Measurements from ENCODE around the gene SENP8. TPM values are rescaled to one million over a fixed set of nuclear protein-coding genes. Genes with fewer than 3 reads are reported as not detected.
"Not testable (repeated sequence)": the region's sequence is repeated elsewhere in the genome, so short reads cannot be mapped to it uniquely, and the experiment has no call there.

SENP8 gene
- total RNA-seq, 1 donor from 2014 or later = 1.8 TPM

- peak; percentile 83 for ATAC-seq
Observed at GRCh38 chr15:72155635-72156616, 37.7 kb downstream of the SENP8 start.

- ATAC-seq = no peak
Observed at GRCh38 chr15:72156928-72157327, 38.7 kb downstream of the SENP8 start.

- no peak for ATAC-seq
Observed at GRCh38 chr15:72160696-72161245, 42.6 kb downstream of the SENP8 start.

- ATAC-seq = peak; percentile 18
Observed at GRCh38 chr15:72161361-72162132, 43.3 kb downstream of the SENP8 start.

GRCh38 chr15:72162569-72162968, 44.4 kb downstream of the SENP8 start:
- no peak for ATAC-seq

- no peak for ATAC-seq
Observed at GRCh38 chr15:72163719-72164118, 45.5 kb downstream of the SENP8 start.

GRCh38 chr15:72166716-72167417, 48.7 kb downstream of the SENP8 start:
- ATAC-seq = no peak

- ATAC-seq = no peak
Observed at GRCh38 chr15:72167445-72167844, 49.2 kb downstream of the SENP8 start.

- ATAC-seq = peak; percentile 41
Observed at GRCh38 chr15:72168131-72168807, 50.1 kb downstream of the SENP8 start.

- no peak for ATAC-seq
Observed at GRCh38 chr15:72168808-72169190, 50.6 kb downstream of the SENP8 start.

- no peak for ATAC-seq
Observed at GRCh38 chr15:72169236-72169920, 51.2 kb downstream of the SENP8 start.

GRCh38 chr15:72169921-72170611, 51.9 kb downstream of the SENP8 start:
- ATAC-seq = no peak

- ATAC-seq = no peak
Observed at GRCh38 chr15:72170691-72171090, 52.5 kb downstream of the SENP8 start.

- ATAC-seq = not testable (repeated sequence)
Observed at GRCh38 chr15:72171978-72172377, 53.8 kb downstream of the SENP8 start.

GRCh38 chr15:72172796-72173195, 54.6 kb downstream of the SENP8 start:
- no peak for ATAC-seq

GRCh38 chr15:72173401-72173800, 55.2 kb downstream of the SENP8 start:
- ATAC-seq = no peak

GRCh38 chr15:72173864-72174550, 55.8 kb downstream of the SENP8 start:
- ATAC-seq = no peak

- no peak for ATAC-seq
Observed at GRCh38 chr15:72174551-72175165, 56.5 kb downstream of the SENP8 start.

GRCh38 chr15:72175186-72176044, 57.2 kb downstream of the SENP8 start:
- ATAC-seq = no peak

Measured in esophagus mucosa (tissue), 1 donor.